ENCODE measurements around the gene MAEA. TPM values are rescaled to one million over a fixed set of nuclear protein-coding genes. Genes with fewer than 3 reads are reported as not detected.
"Not testable (repeated sequence)": the region's sequence is repeated elsewhere in the genome, so short reads cannot be mapped to it uniquely, and the experiment has no call there.

Gene MAEA
- polyA plus RNA-seq, 3 donors: 84.5 to 90.2 (median 88.5) TPM

GRCh38 chr4:1364217-1364616 is 74.5 kb downstream of the MAEA start:
- no peak for DNase-seq

- no peak for DNase-seq
These were observed 75.1 kb downstream of the MAEA start for GRCh38 chr4:1364748-1365147.

DNA sequence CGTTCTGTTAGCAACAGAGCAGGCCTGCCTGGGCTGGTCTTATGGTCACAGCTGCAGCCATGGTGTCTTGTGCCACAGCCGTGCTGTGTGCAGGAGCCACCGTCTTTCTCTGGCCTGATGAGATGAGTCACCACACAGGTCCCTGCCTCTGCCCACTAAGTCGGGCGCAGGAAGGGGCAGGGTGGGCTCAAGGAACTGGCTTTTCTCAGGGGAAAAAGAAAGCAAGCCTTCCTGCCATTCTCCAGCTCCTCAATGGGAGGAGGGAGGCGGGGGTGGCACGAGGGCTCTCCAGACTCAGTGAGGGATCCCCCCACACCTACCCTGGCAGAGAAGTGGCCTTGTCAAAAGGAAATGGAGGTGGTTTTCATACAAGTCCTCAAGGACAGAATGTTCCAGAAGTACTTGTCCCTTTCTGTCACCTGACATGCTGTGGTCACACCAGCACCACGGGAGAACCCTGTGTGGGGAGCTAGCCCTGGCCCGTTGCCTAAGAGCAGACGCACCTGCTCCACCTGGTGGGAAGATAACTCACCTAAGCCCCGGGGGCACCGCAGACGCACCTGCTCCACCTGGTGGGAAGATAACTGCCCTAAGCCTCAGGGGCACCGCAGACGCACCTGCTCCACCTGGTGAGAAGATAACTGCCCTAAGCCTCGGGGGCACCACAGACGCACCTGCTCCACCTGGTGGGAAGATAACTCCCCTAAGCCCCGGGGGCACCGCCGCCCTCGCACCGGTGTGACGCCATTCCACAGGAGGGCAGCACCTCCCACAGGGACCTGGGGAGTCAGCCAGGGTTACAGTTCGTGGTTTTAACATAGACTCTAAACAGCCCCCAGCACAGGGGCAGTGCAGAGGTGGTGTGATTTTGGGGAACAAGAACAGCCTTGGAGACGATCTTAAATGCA is 75.8 kb downstream of the MAEA start:
- no peak for DNase-seq

DNA sequence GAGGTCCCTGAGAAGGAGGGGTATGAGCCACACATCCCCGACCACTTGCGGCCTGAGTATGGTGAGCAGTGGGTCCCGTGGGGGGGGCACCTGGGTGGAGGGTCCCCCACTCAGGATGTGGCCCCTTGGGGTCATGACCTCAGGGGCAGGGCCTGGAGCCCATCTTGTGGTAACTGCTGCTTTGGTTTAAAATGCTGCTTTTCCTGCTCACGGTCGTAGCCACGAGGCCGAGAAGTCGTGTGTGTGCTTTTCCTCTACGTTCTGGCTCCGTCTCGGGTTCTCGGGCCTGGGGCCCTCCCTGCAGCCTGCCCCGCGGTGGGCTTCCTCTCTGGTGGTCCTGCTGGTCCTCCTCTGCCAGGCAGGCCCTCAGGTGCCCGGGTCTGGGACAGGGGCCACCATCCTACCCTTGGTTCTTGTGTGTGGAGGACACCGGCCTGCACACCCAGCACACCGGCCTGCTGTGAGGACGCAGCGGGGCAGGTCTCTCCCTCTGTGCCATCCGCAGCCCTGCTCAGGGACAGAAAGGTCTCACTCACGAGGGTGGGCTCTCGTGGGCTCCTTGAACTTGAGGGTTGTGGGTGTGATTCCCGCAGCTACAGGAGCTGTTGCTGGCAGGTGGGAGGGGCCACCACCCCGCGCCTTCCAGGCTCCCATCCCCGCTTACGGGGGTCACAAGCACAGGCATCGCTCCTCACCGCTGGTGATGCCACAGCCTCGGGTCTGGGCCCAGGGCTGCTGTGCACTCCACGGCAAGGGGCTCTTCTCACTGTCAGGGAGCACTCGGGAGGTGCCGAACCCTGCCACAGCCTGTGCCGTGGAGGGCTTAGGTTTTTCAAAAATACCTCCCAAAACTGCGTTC is 76.9 kb downstream of the MAEA start:
- no peak for DNase-seq

DNA sequence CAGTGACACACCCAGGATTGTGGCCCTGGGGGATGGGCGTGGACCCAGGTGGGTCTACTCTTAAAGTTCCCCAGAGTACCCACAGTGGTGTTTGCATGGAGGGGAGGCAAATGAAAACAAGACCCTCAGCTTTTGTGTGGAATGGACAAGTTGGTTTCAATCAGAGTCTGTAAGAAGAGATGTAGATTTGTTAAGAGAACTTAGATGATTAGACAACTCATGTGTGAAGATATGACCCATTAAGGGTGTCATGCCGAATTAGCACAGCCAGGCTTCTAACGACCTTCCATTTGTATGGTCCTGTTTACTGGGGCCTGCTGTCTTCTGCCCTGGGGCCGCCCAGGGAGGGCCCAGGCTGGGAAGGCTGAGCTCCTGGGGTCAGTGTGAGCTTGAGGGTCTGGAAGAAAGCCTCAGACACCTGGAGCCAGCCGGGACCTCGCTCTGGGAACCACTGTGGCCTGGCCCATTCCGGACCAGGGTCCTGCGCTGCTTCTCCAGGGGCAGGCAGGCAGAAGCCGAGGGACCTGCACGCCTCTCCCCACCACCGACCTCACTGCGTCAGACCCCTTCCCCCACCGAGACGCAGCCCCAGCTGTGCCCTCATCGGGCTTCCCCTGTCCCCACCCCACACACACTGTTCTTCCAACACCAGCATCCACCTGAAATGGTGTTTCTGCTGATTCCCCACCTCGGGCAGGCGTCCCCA is 77.7 kb downstream of the MAEA start:
- no peak for DNase-seq

- no peak for DNase-seq
These were observed 78.2 kb downstream of the MAEA start for GRCh38 chr4:1367936-1368289.

DNA sequence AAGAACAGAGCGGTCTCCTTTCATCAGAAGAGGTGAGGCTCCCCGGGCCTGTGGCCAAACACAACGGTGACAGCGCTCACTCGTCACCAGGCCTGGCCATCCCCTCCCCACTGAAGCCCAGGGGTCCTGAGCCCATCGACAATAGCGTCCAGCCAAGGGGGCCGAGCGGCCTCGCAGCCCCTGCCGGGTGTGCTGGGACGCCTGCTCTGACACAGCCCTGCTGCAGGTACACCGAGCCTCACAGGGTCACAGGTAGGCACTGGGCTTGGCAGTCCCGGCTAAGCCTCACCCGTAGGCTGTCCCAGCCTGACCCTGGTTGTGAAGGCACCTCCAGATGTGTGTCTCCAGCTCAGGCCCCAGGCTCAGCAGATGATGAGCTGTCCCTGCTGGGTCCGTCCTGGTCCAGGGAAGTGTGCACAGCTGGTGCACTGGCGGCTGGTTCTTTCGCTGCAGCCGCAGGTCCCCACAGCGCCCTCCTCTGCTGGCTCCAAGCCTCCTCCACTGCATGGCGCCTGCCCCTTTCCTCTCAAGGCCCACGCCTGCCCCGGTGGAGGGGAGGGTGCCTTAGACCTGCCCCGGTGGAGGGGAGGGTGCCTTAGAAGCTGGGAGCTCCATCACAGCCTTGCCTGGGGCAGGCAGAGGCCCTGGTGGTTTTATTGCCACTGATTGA is 78.9 kb downstream of the MAEA start:
- DNase-seq: no peak

DNA sequence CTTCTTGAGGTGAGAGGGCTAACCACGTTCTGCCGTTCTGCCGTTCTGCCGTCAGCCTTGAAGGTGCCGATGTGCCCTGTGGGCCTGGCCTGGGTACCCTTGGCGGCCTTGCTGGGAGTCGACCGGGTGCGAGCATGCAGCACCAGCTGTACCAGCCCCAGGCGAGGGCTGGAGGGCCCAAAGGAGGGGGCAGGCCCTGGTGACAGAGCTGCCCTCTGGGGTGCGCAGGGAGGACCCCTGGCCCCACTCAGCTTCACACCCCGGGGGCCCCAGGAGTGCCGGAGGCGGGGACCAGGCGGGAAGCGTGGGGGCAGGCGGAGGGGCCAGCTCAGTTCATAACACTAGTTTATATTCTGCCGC is 79.4 kb downstream of the MAEA start:
- DNase-seq: no peak

DNA sequence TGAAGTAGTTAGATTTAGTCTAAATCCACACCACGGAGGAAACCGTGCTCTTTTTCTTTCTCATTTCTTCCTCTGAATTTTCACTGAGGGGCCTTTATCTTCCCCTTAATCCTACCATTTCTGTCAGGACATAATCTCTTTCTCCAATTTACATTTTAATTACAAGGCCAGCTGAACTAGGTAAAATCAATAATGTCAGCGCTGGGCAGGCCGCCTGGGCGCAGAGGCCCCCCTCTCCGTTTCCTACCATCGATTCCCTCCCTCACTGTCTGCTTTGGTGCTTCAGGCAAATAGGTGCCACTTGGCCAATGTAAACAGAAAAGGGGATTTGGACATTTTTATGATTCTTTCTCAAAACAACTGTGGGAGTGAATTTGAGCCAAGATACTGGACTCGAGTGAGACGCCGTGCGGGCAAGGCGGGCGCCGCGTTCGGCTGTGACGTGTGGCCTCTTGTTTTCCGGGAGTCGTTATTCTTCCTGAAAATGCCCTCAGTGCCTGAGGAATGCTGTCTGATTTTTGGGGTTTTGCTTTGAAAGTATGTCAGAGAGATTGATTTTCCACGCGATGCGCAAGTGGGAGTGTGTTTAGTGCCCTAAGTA is 79.9 kb downstream of the MAEA start:
- DNase-seq: no peak

- DNase-seq: no peak
These were observed 80.8 kb downstream of the MAEA start for GRCh38 chr4:1370321-1371124.

DNA sequence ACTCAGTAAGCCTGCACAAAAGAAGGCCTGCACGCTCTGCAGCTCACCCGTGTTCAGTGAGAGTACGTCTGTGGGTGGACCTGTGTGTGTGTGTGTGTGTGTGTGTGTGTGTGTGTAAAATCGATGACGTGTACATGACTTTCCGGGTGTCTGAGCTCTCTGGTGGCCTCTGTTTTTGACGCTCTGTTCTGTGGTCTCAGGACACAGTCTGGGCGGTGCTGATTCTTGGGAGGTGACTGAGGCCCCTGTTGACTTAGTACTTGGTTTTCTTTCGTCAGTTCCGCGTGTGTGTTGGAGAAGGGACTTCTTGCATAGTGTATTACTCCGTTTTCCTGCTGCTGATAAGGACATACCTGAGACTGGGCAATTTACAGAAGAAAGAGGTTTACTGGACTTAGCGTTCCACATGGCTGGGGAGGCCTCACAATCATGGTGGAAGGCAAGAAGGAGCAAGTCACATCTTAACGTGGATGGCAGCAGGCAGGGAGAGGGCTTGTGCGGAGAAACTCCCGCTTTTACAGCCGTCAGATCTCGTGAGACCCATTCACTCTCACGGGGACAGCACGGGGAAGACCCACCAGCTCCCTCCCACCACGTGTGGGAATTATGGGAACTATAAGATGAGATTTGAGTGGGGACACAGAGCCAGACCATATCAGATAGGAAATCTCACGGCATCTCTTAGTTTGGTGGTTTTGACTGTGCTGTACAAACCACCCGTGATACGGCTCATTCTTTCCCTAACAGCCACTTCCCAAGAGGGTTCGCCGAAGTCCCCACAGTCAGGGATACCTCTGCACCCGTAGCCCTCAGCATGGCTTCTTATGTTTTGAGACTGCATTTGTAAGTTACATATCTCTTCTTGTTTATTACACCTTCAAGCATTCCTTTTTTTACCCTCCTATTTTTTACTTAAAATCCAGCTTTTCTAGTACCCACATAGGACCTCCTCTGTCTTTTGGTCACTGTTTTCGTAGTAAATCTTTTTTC is 81.8 kb downstream of the MAEA start:
- no peak for DNase-seq

GRCh38 chr4:1372576-1372975 is 82.9 kb downstream of the MAEA start:
- not testable (repeated sequence) for DNase-seq

DNA sequence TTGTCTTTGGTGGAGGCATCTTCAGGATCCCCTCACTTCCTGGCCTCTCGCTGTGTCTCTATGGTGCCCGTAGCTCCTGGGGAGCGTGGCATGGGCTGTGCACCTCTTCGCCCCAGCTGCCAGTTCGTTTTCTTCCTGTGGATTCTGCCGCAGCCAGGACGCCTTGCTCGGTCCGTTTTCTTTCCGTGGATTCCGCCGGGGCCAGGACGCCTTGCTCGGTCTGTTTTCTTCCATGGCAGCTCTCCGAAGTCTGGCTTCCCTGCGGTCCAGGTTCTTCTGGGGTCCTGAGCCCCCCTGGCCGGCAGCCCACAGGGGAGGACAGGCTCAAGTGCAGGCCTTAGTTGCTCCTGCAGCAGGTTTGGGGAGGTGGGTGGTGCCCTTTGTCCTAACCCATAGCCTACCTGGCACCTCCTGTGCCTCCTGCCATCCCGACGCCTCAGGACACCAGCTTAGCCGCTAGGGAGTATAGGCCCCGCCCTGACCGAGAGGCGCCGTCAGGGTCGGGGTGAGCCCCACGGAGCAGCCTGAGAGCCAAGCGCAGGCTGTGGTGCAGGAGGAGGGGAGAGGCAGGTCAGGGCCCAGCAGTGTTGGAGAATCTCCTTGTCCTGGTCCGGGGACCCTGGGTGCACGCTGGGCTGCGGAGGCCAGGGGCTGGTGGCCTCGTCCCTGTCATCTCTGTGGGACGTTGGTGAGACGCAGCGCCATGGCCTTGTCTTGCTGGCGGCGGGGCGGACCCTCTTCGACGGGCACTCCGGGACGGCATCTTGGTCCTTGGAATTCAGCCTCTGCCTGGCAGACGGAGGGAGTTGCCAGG is 84.4 kb downstream of the MAEA start:
- DNase-seq: no peak

DNA sequence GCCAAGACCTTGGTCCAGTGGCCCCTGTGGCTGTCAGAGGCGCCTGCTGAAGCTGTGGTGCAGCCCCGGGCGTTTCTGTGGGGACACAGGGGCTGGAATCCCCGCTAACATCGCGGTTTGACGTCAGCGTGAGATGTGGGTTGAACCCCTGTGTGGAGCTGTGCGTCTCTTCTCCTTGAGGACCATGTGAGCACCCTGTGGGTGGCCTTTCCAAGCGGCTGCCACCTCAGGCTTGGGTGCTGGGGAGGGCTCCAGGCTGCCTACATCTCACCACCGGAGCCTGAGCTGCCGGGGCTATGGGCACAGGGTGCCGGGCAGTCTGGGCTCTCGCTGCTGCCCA is 85.0 kb downstream of the MAEA start:
- no peak for DNase-seq

- no peak for DNase-seq
These were observed 85.5 kb downstream of the MAEA start for GRCh38 chr4:1375051-1375721.

GRCh38 chr4:1375761-1376322 is 86.2 kb downstream of the MAEA start:
- DNase-seq: no peak

DNA sequence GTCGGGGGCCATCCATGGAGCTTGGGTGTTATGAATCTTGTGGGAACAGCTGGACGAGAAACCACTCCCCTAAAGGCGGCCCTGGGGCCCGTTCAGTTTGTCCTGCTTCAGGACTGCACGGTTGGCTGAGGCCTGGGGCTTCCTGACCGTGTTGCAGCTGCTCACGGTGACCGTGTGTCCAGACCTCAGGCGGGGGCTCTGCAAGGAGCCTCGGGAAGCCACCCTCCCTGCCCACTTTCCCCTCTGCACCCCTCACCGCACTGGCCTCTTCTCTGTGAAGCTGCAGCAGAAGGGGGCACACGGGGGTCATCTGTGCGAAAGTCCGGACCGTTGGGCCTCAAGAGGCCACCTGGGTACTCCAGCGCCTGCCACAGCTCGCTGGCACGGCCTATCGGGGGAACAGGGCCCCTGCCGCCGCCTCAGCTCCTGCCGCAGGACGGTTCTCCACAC is 86.7 kb downstream of the MAEA start:
- DNase-seq: no peak
